ENCODE data around the gene AMOTL1. TPM values are rescaled to one million over a fixed set of nuclear protein-coding genes. Genes with fewer than 3 reads are reported as not detected.

Gene AMOTL1
- total RNA-seq, 2 experiments from 2014 or later = 0.08 TPM; not detected in 1

GRCh38 chr11:94722735-94723134 is 45.4 kb upstream of the AMOTL1 start:
- Mint-ChIP-seq H3K27me3 (peaks cover 25% of the 10 kb centered on the region), H3K4me1 (ENCODE audit: low read depth) (no peaks in the 10 kb centered on the region), H3K4me3 (no peak overlapping the region), H3K27ac (no peak overlapping the region), H3K36me3 (ENCODE audit: low read depth) (no peaks in the 10 kb centered on the region), H3K9me3 (no peaks in the 10 kb centered on the region)
- Histone ChIP-seq H3K9me3 (ENCODE audit: control insufficient read depth in 1 of 2, insufficient read depth in 1 of 2, low read length in 2 of 2) (no peaks in the 10 kb centered on the region), H3K4me1 (ENCODE audit: insufficient read depth, low read length) (no peaks in the 10 kb centered on the region), H3K27me3 (ENCODE audit: control insufficient read depth in 1 of 2, insufficient read depth in 2 of 2, low read length in 2 of 2) (peaks cover 4 to 8% of the 10 kb centered on the region in 2 experiments), H3K27ac (ENCODE audit: low read depth in 1 of 2, low read length in 2 of 2) (no peak overlapping the region), H3K4me3 (ENCODE audit: low read length) (no peak overlapping the region), H3K36me3 (ENCODE audit: insufficient read depth, low read length) (no peaks in the 10 kb centered on the region)
- ChIA-PET CTCF (no interaction called here), POLR2A (no interaction called here)
- DNase-seq = no peak
- ATAC-seq (ENCODE audit: poor library complexity) = no peak
- intact Hi-C loops (cut with DNase I, micrococcal nuclease) = no loop called here
- TF ChIP-seq CTCF (IDR thresholded peaks at IDR 0.05) = no peak

- Mint-ChIP-seq H3K36me3 (ENCODE audit: low read depth) (no peaks in the 10 kb centered on the region), H3K27me3 (peaks cover 21% of the 10 kb centered on the region), H3K4me3 (no peak overlapping the region), H3K27ac (no peak overlapping the region), H3K9me3 (no peaks in the 10 kb centered on the region), H3K4me1 (ENCODE audit: low read depth) (no peaks in the 10 kb centered on the region)
- Histone ChIP-seq H3K36me3 (ENCODE audit: insufficient read depth, low read length) (no peaks in the 10 kb centered on the region), H3K27ac (ENCODE audit: low read depth in 1 of 2, low read length in 2 of 2) (no peak overlapping the region), H3K4me3 (ENCODE audit: low read length) (no peak overlapping the region), H3K27me3 (ENCODE audit: control insufficient read depth in 1 of 2, insufficient read depth in 2 of 2, low read length in 2 of 2) (peaks cover 4 to 8% of the 10 kb centered on the region in 2 experiments), H3K4me1 (ENCODE audit: insufficient read depth, low read length) (no peaks in the 10 kb centered on the region), H3K9me3 (ENCODE audit: control insufficient read depth in 1 of 2, insufficient read depth in 1 of 2, low read length in 2 of 2) (no peaks in the 10 kb centered on the region)
- intact Hi-C loops (cut with DNase I, micrococcal nuclease) = no loop called here
- ChIA-PET POLR2A (no interaction called here), CTCF (no interaction called here)
- DNase-seq = no peak
- no peak for ATAC-seq (ENCODE audit: poor library complexity)
- TF ChIP-seq CTCF (IDR thresholded peaks at IDR 0.05) = no peak
Measured at GRCh38 chr11:94725097-94725496, 43.1 kb upstream of the AMOTL1 start.

GRCh38 chr11:94727819-94728218 is 40.3 kb upstream of the AMOTL1 start:
- intact Hi-C loops (cut with DNase I, micrococcal nuclease) = no loop called here
- POLR2A ChIA-PET = no interaction called here
- CTCF ChIA-PET = no interaction called here
- H3K4me1 Mint-ChIP-seq (ENCODE audit: low read depth) = no peaks in the 10 kb centered on the region
- H3K9me3 Mint-ChIP-seq = no peaks in the 10 kb centered on the region
- ATAC-seq (ENCODE audit: poor library complexity) (no peak), DNase-seq (no peak)
- Histone ChIP-seq H3K36me3 (ENCODE audit: insufficient read depth, low read length) (no peaks in the 10 kb centered on the region), H3K27me3 (ENCODE audit: control insufficient read depth in 1 of 2, insufficient read depth in 2 of 2, low read length in 2 of 2) (peaks cover 0 to 6% of the 10 kb centered on the region in 2 experiments), H3K4me3 (ENCODE audit: low read length) (no peak overlapping the region), H3K4me1 (ENCODE audit: insufficient read depth, low read length) (no peaks in the 10 kb centered on the region), H3K9me3 (ENCODE audit: control insufficient read depth in 1 of 2, insufficient read depth in 1 of 2, low read length in 2 of 2) (no peaks in the 10 kb centered on the region), H3K27ac (ENCODE audit: low read depth in 1 of 2, low read length in 2 of 2) (no peak overlapping the region)
- no peaks in the 10 kb centered on the region for H3K36me3 Mint-ChIP-seq (ENCODE audit: low read depth)
- no peak overlapping the region for H3K4me3 Mint-ChIP-seq
- peaks cover 2% of the 10 kb centered on the region for H3K27me3 Mint-ChIP-seq
- no peak overlapping the region for H3K27ac Mint-ChIP-seq
- no peak for TF ChIP-seq CTCF (IDR thresholded peaks at IDR 0.05)

Data from CD4-positive, alpha-beta T cell (primary cell).